Measurements from ENCODE around the gene SEMA3F. TPM values are rescaled to one million over a fixed set of nuclear protein-coding genes. Genes with fewer than 3 reads are reported as not detected.

SEMA3F gene
- polyA plus RNA-seq, 1 donor: 69.8 TPM

DNA sequence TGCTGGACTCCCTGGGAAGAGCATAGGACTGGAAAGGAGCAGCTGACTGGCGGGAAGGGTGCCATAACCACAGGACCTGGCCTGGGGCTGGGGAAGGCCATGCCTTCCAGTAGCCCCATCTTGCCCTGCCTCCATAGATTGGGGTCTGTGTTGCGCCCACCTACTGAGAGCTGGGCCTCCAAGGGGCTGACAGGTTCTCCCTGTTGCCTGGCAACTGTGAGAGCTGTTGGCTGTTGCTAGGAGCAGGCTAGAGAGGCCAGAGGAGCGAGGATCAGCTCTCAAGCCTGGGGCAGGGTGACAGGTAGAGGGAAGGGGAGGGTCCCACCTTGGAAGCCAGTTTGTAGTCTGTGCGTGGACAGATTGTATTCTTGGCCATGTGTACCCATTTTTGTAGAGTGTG lies 78.1 kb downstream of the SEMA3F start:
- DNase-seq: no peak

DNA sequence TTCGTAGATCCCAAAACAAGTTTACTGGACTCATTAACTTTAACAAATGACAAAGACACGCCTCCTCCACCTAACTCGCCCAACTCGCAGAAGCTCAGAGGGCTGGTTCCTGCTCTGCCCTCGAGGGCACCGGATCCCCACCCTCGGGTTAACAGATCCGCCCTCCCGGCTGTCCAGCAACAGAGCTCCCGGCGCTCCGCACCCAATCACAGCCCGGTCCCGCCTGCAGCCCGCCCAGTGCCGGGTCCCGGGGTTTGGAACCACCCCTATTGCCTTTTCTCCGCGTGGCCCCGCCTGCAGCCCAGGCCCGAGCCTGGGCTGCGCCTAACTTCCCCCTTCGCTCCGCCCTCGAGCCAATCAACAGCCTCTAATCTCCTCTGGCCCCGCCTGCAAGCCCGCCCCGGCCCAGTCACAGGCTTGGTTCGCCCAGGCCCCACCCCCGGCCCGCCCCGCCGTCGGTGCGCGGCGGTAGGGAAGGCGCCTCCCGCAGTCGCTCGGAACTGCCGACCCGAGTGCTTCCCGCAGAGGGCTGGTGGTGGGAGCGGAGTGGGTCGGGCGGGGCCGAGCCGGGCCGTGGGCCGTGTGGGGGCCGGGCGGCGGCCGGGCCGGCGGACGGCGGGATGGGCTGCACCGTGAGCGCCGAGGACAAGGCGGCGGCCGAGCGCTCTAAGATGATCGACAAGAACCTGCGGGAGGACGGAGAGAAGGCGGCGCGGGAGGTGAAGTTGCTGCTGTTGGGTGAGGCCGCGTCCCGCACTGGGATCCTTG lies 80.8 kb downstream of the SEMA3F start, which contains the start of gene GNAI2:
Gene GNAI2 (plus strand): TSS at position 489 of the 768 bp plus-strand sequence. CDS start 132 bp downstream, at position 621.
- peak; percentile 98 for DNase-seq

DNA sequence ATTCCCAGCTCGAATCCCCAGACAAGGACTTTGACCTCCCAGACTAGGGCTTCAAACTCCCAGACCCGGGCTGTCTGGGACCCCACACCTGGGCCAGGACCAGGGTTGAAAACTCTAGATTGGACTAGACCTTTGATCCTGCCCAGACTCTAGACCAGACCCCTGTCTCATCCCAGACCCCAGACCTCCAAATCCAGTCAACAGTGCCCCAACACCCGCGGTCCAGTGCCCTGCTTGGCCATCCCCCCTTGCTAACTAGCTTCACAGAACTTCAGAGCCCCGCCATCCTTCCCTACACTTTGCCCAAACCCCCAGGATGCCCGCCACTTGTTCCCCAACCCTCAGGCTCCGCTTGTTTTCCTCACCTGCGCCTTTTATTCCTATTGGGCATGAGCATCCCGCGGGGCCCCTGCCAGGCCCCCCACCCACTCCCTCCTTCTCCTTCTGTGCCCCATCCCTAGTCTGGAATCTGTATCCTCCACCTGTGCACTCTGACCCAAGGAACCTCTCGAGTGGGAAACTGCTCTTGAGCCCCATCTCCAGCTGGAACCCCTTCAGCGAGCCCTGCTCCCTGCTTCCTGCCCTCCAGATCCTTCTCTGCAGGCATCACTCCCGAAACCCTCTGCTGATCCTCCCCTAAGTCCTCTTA lies 81.5 kb downstream of the SEMA3F start:
- no peak for DNase-seq

DNA sequence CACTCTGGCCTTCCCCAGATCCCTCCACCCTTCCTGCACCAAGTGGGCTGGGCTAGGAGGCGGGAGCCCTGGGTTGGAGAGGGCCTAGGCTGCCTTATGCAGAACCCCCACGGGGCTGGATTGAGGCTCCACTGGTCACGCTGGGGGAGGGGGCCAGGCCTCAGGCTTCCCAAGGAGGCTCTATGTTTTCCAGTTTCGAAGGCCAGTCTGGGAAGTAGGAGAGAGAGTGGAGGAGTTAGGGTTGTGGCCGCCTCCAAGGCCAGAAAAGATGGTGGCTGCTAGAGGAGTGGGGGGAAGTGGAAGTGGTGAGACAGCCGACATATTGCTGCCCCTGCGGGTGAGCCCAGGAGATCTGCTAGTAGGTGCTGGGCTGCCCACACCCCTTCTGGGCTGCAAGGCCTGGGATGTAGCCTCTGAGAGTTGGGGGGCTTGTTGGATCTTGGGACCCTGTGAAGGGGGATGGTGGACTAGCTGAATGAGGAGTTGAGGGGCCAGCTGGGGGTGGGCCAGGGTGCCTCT lies 82.1 kb downstream of the SEMA3F start:
- DNase-seq: no peak

DNA sequence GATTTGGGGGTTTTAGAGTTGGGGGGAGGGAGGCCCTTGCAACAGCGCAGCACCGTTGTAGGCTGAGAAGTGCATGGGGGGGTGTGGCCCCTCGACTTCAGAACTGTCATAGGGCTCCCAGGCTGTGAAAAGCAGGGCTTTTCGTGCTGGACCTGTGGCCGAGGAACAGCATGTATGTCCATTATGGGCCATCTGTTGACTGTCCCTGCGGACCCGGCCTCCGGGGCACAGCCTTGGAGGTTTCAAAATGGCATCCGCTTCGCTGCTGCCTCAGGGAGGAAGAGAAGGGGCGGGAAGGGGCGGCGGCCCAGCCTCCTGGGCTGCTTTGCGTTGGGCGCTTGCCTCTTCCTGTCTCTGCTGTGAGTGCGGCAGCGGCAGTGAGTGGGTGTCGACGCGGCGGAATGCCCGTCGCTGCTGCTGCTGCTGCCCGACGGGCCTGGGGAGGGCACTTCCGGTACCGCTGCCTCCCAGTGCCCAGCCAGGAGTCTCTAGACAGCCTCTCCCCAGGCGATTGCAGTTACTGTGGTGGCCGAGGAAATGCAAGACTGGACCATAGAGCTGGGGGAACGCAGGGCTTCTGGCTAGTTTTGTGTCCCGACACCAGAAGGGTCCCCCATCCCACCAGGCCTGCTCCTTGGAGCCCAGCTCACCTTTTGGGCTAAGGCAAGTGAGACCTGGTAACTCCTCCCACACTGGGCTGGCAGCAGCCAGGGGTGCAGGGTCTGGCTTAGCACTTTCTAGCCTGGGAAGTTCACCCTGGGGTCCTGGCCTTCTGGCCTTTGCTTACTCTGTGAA lies 82.8 kb downstream of the SEMA3F start:
- DNase-seq: no peak

DNA sequence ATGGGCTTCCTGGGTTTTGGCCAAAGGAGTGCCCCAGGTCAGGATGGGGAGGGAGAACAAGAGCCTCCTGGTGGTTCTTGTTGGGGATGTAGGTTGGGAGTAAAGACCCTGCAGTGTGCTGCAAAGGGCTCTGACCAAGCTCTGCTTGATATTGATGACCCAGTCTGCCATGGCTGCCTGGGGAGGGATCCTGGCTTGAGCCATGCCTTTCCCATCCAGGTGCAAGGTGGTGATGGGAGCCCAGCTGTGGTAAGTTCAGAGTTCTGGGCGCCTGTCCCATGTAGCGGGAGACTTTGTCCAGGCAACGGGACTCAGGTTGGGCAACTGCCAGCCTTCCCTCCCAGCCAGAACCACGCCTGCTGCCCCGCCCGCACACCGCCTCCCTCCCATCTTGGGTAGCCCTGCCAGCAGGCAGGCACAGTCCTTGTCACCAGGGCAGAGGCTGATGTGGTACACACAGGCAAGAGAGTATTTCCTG lies 83.5 kb downstream of the SEMA3F start:
- no peak for DNase-seq

Other genes with a start within 250 kb of the SEMA3F start
- 6.6 TPM for gene MON1A, start 225.5 kb upstream of the SEMA3F start, polyA plus RNA-seq (ENCODE audit: insufficient read length)
- gene RBM6, start 215.2 kb upstream of the SEMA3F start, polyA plus RNA-seq (ENCODE audit: insufficient read length): 194 TPM
- gene RBM5, start 66.4 kb upstream of the SEMA3F start, polyA plus RNA-seq (ENCODE audit: insufficient read length): 401 TPM
- not detected for gene GNAT1, start 36.3 kb downstream of the SEMA3F start, polyA plus RNA-seq (ENCODE audit: insufficient read length)
- 9.4 TPM for gene SLC38A3, start 49.9 kb downstream of the SEMA3F start, polyA plus RNA-seq (ENCODE audit: insufficient read length)
- gene GNAI2, start 80.9 kb downstream of the SEMA3F start, polyA plus RNA-seq (ENCODE audit: insufficient read length): 181 TPM
- gene SEMA3B, start 113.8 kb downstream of the SEMA3F start, polyA plus RNA-seq (ENCODE audit: insufficient read length): 78.6 TPM
- 0.58 TPM for gene LSMEM2, start 123.8 kb downstream of the SEMA3F start, polyA plus RNA-seq (ENCODE audit: insufficient read length)
- gene IFRD2, start 137.1 kb downstream of the SEMA3F start, polyA plus RNA-seq (ENCODE audit: insufficient read length): 37.0 TPM
- 4.1 TPM for gene HYAL3, start 144.1 kb downstream of the SEMA3F start, polyA plus RNA-seq (ENCODE audit: insufficient read length)
- 9.8 TPM for gene NAA80, start 144.1 kb downstream of the SEMA3F start, polyA plus RNA-seq (ENCODE audit: insufficient read length)
- 6.5 TPM for gene HYAL1, start 148.2 kb downstream of the SEMA3F start, polyA plus RNA-seq (ENCODE audit: insufficient read length)
- gene HYAL2, start 167.4 kb downstream of the SEMA3F start, polyA plus RNA-seq (ENCODE audit: insufficient read length): 53.6 TPM
- 22.0 TPM for gene TUSC2, start 172.9 kb downstream of the SEMA3F start, polyA plus RNA-seq (ENCODE audit: insufficient read length)
- gene RASSF1, start 185.5 kb downstream of the SEMA3F start, polyA plus RNA-seq (ENCODE audit: insufficient read length): 19.6 TPM
- 4.2 TPM for gene ZMYND10, start 190.4 kb downstream of the SEMA3F start, polyA plus RNA-seq (ENCODE audit: insufficient read length)
- 34.8 TPM for gene NPRL2, start 195.5 kb downstream of the SEMA3F start, polyA plus RNA-seq (ENCODE audit: insufficient read length)
- gene CYB561D2, start 195.5 kb downstream of the SEMA3F start, polyA plus RNA-seq (ENCODE audit: insufficient read length): 14.1 TPM
- 28.6 TPM for gene TMEM115, start 204.2 kb downstream of the SEMA3F start, polyA plus RNA-seq (ENCODE audit: insufficient read length)